H1 (cell line): ENCODE data around the gene ZNF532. TPM values are rescaled to one million over a fixed set of nuclear protein-coding genes. Genes with fewer than 3 reads are reported as not detected.

Experiments used
- CTCF ChIA-PET: fragments of 300-600 bp; sonication (Branson Sonifier 250); formaldehyde crosslinking; loops from one replicate; lab custom pipeline; 2021; ENCODE audit not compliant: partially characterized antibody; lab: Charles Lee
- POLR2A ChIA-PET: fragments of 300-600 bp; sonication (Branson Sonifier 250); formaldehyde crosslinking; loops from one replicate; lab custom pipeline; 2021; ENCODE audit warnings: inconsistent platforms; ENCODE audit not compliant: partially characterized antibody; lab: Charles Lee
- DNase-seq, 2 experiments: peaks; one replicate each; pipeline versions ENCODE4 v3.0.0 to v3.0.0-alpha.2; 2010 to 2022; ENCODE audit warnings: low spot score in 2 of 2, low read depth in 1 of 2, mixed read lengths in 1 of 2
- FAIRE-seq: peaks from 2 replicates; lab custom pipeline; 2011; peaks lifted over from hg19 to GRCh38; lab: Jason Lieb, UNC
- H2AFZ ChIP-seq: 2 replicates; pipeline ENCODE4 v1.8.1; 2012; ENCODE audit warnings: low read length, inconsistent platforms
- H2AK5ac ChIP-seq: 2 replicates; pipeline ENCODE4 v1.6.1; 2013; ENCODE audit warnings: low read depth, low read length
- H2BK120ac ChIP-seq: replicated peaks from 2 replicates; pipeline ENCODE3; 2013; ENCODE audit warnings: low read depth, low read length, inconsistent platforms
- H2BK12ac ChIP-seq: 2 replicates; pipeline ENCODE4 v1.6.1; 2013; ENCODE audit warnings: low read depth, low read length
- H2BK15ac ChIP-seq: 2 replicates; pipeline ENCODE4 v1.6.1; 2013; ENCODE audit warnings: low read length
- H2BK20ac ChIP-seq: 2 replicates; pipeline ENCODE4 v1.6.1; 2013; ENCODE audit warnings: low read length
- H2BK5ac ChIP-seq: 2 replicates; pipeline ENCODE4 v1.6.1; 2013; ENCODE audit warnings: low read depth, low read length
- H3K14ac ChIP-seq: 2 replicates; pipeline ENCODE4 v1.6.1; 2013; ENCODE audit warnings: inconsistent platforms; ENCODE audit not compliant: insufficient read length
- H3K18ac ChIP-seq: 2 replicates; pipeline ENCODE4 v1.6.1; 2013; ENCODE audit warnings: low read length; ENCODE audit errors: extremely low read depth
- H3K23ac ChIP-seq: 2 replicates; pipeline ENCODE4 v1.6.1; 2013; ENCODE audit warnings: inconsistent platforms; ENCODE audit not compliant: insufficient read length
- H3K23me2 ChIP-seq: 2 replicates; pipeline ENCODE4 v1.6.1; 2013; ENCODE audit warnings: low read depth, low read length
- H3K27ac ChIP-seq: 2 replicates; pipeline ENCODE4 v1.6.1; 2011; ENCODE audit warnings: low read depth, low read length, inconsistent platforms
- H3K27me3 ChIP-seq, 4 experiments: replicated peaks in 1 of 4; 1 replicate in 1 of 4; 2 replicates in 3 of 4; pipeline versions ENCODE4 v1.6.1 to v1.8.1; 2011 to 2013; ENCODE audit warnings: low read length in 3 of 4, mild to moderate bottlenecking in 3 of 4, inconsistent platforms in 2 of 4, mixed read lengths in 2 of 4, moderate library complexity in 1 of 4; ENCODE audit not compliant: control insufficient read depth in 3 of 4, insufficient read depth in 3 of 4; ENCODE audit errors: extremely low read depth in 1 of 4
- H3K36me3 ChIP-seq, 4 experiments: 2 replicates each; pipeline versions ENCODE4 v1.6.1 to v1.8.1; 2011 to 2013; ENCODE audit warnings: mild to moderate bottlenecking in 4 of 4, low read length in 3 of 4, moderate library complexity in 2 of 4, control low read depth in 1 of 4, inconsistent platforms in 1 of 4; ENCODE audit not compliant: insufficient read depth in 4 of 4, control insufficient read depth in 2 of 4
- H3K4ac ChIP-seq: replicated peaks from 2 replicates; pipeline ENCODE3; 2013; ENCODE audit warnings: low read length, low read depth, mixed read lengths, inconsistent platforms; ENCODE audit not compliant: insufficient read length
- H3K4me1 ChIP-seq, 4 experiments: replicated peaks in 1 of 4; 1 replicate in 1 of 4; 2 replicates in 3 of 4; pipeline versions ENCODE4 v1.6.1 to v1.8.1; 2011 to 2013; ENCODE audit warnings: low read length in 3 of 4, inconsistent platforms in 2 of 4, mixed read lengths in 1 of 4; ENCODE audit not compliant: insufficient read depth in 4 of 4, control insufficient read depth in 3 of 4
- H3K4me2 ChIP-seq, 2 experiments: 2 replicates each; pipeline versions ENCODE4 v1.6.1 to v1.8.1; 2011 to 2013; ENCODE audit warnings: low read depth in 2 of 2, low read length in 2 of 2, control low read depth in 1 of 2, inconsistent platforms in 1 of 2, mild to moderate bottlenecking in 1 of 2; ENCODE audit not compliant: insufficient read depth in 1 of 2
- H3K4me3 ChIP-seq, 4 experiments: fragments of 200-600, 300-600 bp in 1 of 4; sonication (generic), shearing (Covaris generic), sonication (Bioruptor Twin) in 1 of 4; 2 replicates each; pipeline versions ENCODE4 v1.5.1 to v1.8.1; 2011 to 2016; ENCODE audit warnings: low read length in 4 of 4, low read depth in 3 of 4, control low read depth in 2 of 4, inconsistent platforms in 2 of 4, mild to moderate bottlenecking in 2 of 4, mixed read lengths in 1 of 4, moderate library complexity in 1 of 4; ENCODE audit not compliant: insufficient read depth in 2 of 4; ENCODE audit errors: extremely low read depth in 1 of 4
- H3K56ac ChIP-seq: replicated peaks from 2 replicates; pipeline ENCODE3; 2013; ENCODE audit warnings: low read depth, mild to moderate bottlenecking, mixed read lengths, low read length, inconsistent platforms; ENCODE audit not compliant: insufficient read length
- H3K79me1 ChIP-seq: 2 replicates; pipeline ENCODE4 v1.6.1; 2013; ENCODE audit warnings: low read depth, low read length, control low read depth
- H3K79me2 ChIP-seq, 2 experiments: 2 replicates each; pipeline versions ENCODE4 v1.6.1 to v1.8.1; 2012 to 2013; ENCODE audit warnings: low read length in 2 of 2, mild to moderate bottlenecking in 2 of 2, inconsistent platforms in 1 of 2; ENCODE audit not compliant: insufficient read depth in 2 of 2, control insufficient read depth in 1 of 2
- H3K9ac ChIP-seq, 4 experiments: replicated peaks in 1 of 4; 1 replicate in 1 of 4; 2 replicates in 3 of 4; pipeline versions ENCODE4 v1.6.1 to v1.8.1; 2011 to 2013; ENCODE audit warnings: low read depth in 3 of 4, low read length in 3 of 4, control low read depth in 2 of 4, mild to moderate bottlenecking in 2 of 4, moderate library complexity in 2 of 4, inconsistent platforms in 1 of 4; ENCODE audit errors: extremely low read depth in 1 of 4
- H3K9me3 ChIP-seq, 2 experiments: 2 replicates each; pipeline versions ENCODE4 v1.6.1 to v1.8.1; 2012 to 2013; ENCODE audit warnings: mild to moderate bottlenecking in 2 of 2, moderate library complexity in 2 of 2, control low read depth in 1 of 2, inconsistent platforms in 1 of 2, low read depth in 1 of 2, low read length in 1 of 2, mixed read lengths in 1 of 2; ENCODE audit not compliant: insufficient read depth in 2 of 2
- H4K20me1 ChIP-seq, 2 experiments: replicated peaks in 1 of 2; 2 replicates each; pipeline versions ENCODE3 to v1.8.1; 2011 to 2013; ENCODE audit warnings: inconsistent platforms in 2 of 2, low read length in 2 of 2, mild to moderate bottlenecking in 1 of 2; ENCODE audit not compliant: insufficient read depth in 2 of 2, control insufficient read depth in 1 of 2
- H4K5ac ChIP-seq: 2 replicates; pipeline ENCODE4 v1.6.1; 2013; ENCODE audit warnings: low read length, low read depth, mixed read lengths, inconsistent platforms; ENCODE audit not compliant: insufficient read length
- H4K8ac ChIP-seq: 2 replicates; pipeline ENCODE4 v1.8.0; 2013; ENCODE audit warnings: mild to moderate bottlenecking, moderate library complexity, low read length, inconsistent platforms; ENCODE audit not compliant: insufficient read depth; ENCODE audit errors: extremely low read depth
- H4K91ac ChIP-seq: replicated peaks from 2 replicates; pipeline ENCODE3; 2013; ENCODE audit warnings: low read length, mixed read lengths, inconsistent platforms; ENCODE audit not compliant: insufficient read length
- CHD1 ChIP-seq: IDR thresholded peaks from 2 replicates; pipeline ENCODE4 v1.6.1; 2012; ENCODE audit warnings: low read depth, low read length, improper control_type of control experiment
- CTBP2 ChIP-seq: IDR thresholded peaks from 2 replicates; pipeline ENCODE4 v1.7.0; 2011; ENCODE audit warnings: borderline replicate concordance, mild to moderate bottlenecking, moderate library complexity, mixed read lengths, low read length; ENCODE audit not compliant: insufficient read depth, insufficient read length
- CTCF ChIP-seq, 3 experiments: IDR thresholded peaks; 1 replicate in 2 of 3; 2 replicates in 1 of 3; pipeline versions ENCODE4 v1.5.1 to v1.6.1; 2011; ENCODE audit warnings: low read length in 3 of 3, mild to moderate bottlenecking in 3 of 3, inconsistent platforms in 2 of 3, low read depth in 1 of 3, moderate library complexity in 1 of 3; ENCODE audit not compliant: insufficient read depth in 1 of 3; ENCODE audit errors: control extremely low read depth in 1 of 3
- GABPA ChIP-seq: IDR thresholded peaks from 2 replicates; pipeline ENCODE4 v1.6.1; 2011; ENCODE audit warnings: mild to moderate bottlenecking, low read length, moderate library complexity, borderline replicate concordance; ENCODE audit not compliant: insufficient read depth
- POLR2AphosphoS5 ChIP-seq: IDR thresholded peaks from 2 replicates; pipeline ENCODE4 v1.6.1; 2011; ENCODE audit warnings: low read depth, low read length
- POU5F1 ChIP-seq: IDR thresholded peaks from 2 replicates; pipeline ENCODE4 v1.6.1; 2011; ENCODE audit warnings: low read depth, mild to moderate bottlenecking, low read length, moderate library complexity
- RNF2 ChIP-seq: fragments of 200-900, 300-1000 bp; sonication (generic); IDR thresholded peaks from 2 replicates; pipeline ENCODE4 v1.7.1; 2016; ENCODE audit warnings: borderline replicate concordance, low read depth, mild to moderate bottlenecking, antibody characterized with exemption, low read length; ENCODE audit not compliant: poor library complexity, severe bottlenecking; ENCODE audit errors: missing control alignments
- WGBS, 2 experiments: shearing (Covaris generic) in 1 of 2; methylation state at CpG; one replicate each; pipeline versions ENCODE4 v1.1.6 to v1.1.7; 2013 to 2015; ENCODE audit warnings: low lambda C conversion rate in 2 of 2, mixed read lengths in 2 of 2, inconsistent platforms in 1 of 2, low coverage in 1 of 2, missing lambda C conversion rate in 1 of 2; ENCODE audit not compliant: insufficient replicate concordance in 2 of 2, insufficient coverage in 1 of 2, insufficient read length in 1 of 2; ENCODE audit errors: extremely low coverage in 1 of 2, missing lambda C conversion rate in 1 of 2; 5-methylcytosine and 5-hydroxymethylcytosine counted together
- polyA plus RNA-seq, 7 experiments: library from polyadenylated mRNA; depleted of rRNA in 3 of 7; stranded (reverse) in 5 of 7; unstranded in 2 of 7; fragments of >200 nt in 5 of 7; fragments of 200-250 nt in 2 of 7; gene quantifications; 1 replicate in 5 of 7; 2 replicates in 1 of 7; 4 replicates in 1 of 7; pipeline versions ENCODE4 v1.2.1 to v1.2.3, GENCODE V29; 2011 to 2013; ENCODE audit warnings: missing spikeins in 2 of 7, mixed read lengths in 2 of 7
- total RNA-seq: library from RNA; stranded (reverse); fragmentation: NEBNext Ultra II Directional; extraction: Animal tissue kit (Norgen Biotek cat#: 25700); gene quantifications from 2 replicates; pipeline ENCODE4 v1.2.1, GENCODE V29; 2021

The ZNF532 gene
- total and polyA plus RNA-seq, 2 of the 8 experiments (the other 6 are each of a cell fraction or from before 2014, with no cell fraction given): 143 to 240 TPM

- H3K27ac ChIP-seq: no peak overlapping the region
- TF ChIP-seq GABPA (no peak), POU5F1 (no peak), CTBP2 (no peak), POLR2AphosphoS5 (peak; percentile 28; the same call in 1 of the 2 replicates), CTCF (IDR thresholded peaks at IDR 0.05; ENCODE audit: control extremely low read depth in 1 of 3, insufficient read depth in 1 of 3, low read depth in 1 of 3, low read length in 3 of 3) (no peak), CHD1 (no peak), RNF2 (no peak)
- TF ChIP-seq, all 59 proteins: peak for 1
- H3K4me3 ChIP-seq: no peak overlapping the region
- no peak overlapping the region for H3K56ac ChIP-seq
- peaks cover 5% of the 10 kb centered on the region; the same call in 1 of the 2 replicates for H3K79me1 ChIP-seq
- no peaks in the 10 kb centered on the region; the same call in 1 of the 2 replicates for H3K23me2 ChIP-seq
- no peak overlapping the region for H3K9ac ChIP-seq
- H3K4me2 ChIP-seq: peak overlapping the region in 1 of 2 experiments; percentile 36; a peak in 1 of 4 replicates
- H3K27me3 ChIP-seq: no peaks in the 10 kb centered on the region
- DNase-seq (no peak), FAIRE-seq (no peak)
- ChIA-PET POLR2A (interaction anchor here (1.4 to 9.9 kb wide), 6 partner anchors 8 to 28 kb away, joined by 4 to 75 read pairs (median 12); partner anchors contain the start of gene ZNF532), CTCF (no interaction called here)
- no peak overlapping the region for H2BK120ac ChIP-seq
- H3K4me1 ChIP-seq: peaks cover 0 to 21% (median 7%) of the 10 kb centered on the region in 4 experiments; a peak in 6 of 7 replicates
- H2AFZ ChIP-seq: no peak overlapping the region
- H4K5ac ChIP-seq: no peak overlapping the region
- 80% methylated on average over 6 of the region's 6 CpGs; no CpG with 5 or more reads in 1 of the 2 experiments for WGBS, 2 experiments
- no peak overlapping the region for H2AK5ac ChIP-seq
- no peak overlapping the region for H3K14ac ChIP-seq
- H4K91ac ChIP-seq: no peak overlapping the region
- H3K79me2 ChIP-seq: peaks cover 29 to 96% of the 10 kb centered on the region in 2 experiments
- H4K8ac ChIP-seq: no peak overlapping the region
- H2BK12ac ChIP-seq: no peak overlapping the region
- no peak overlapping the region for H3K18ac ChIP-seq
- peaks cover 15 to 16% of the 10 kb centered on the region in 2 experiments for H4K20me1 ChIP-seq
- no peak overlapping the region for H3K4ac ChIP-seq
- H2BK15ac ChIP-seq: no peak overlapping the region
- H2BK20ac ChIP-seq: no peak overlapping the region
- H3K36me3 ChIP-seq: peaks cover 0 to 62% (median 12%) of the 10 kb centered on the region in 4 experiments; a peak in 5 of 8 replicates
- H3K23ac ChIP-seq: no peak overlapping the region
- H3K9me3 ChIP-seq: no peaks in the 10 kb centered on the region
- H2BK5ac ChIP-seq: no peak overlapping the region
These were observed 27.8 kb downstream of the ZNF532 start for GRCh38 chr18:58892488-58892887.
